ENCODE measurements around the gene CIB4. TPM values are rescaled to one million over a fixed set of nuclear protein-coding genes. Genes with fewer than 3 reads are reported as not detected.

CIB4 gene
- total and polyA plus RNA-seq, 2 experiments from 2014 or later = not detected

GRCh38 chr2:26584191-26584590, 57.0 kb downstream of the CIB4 start:
- H3K36me3 ChIP-seq (replicated peaks; ENCODE audit: insufficient read depth, low read depth) = no peaks in the 10 kb centered on the region
- WGBS (ENCODE audit: low lambda C conversion rate, missing lambda C conversion rate) = 88% methylated on average over 4 of the region's 4 CpGs
- TF ChIP-seq EZH2phosphoT487 (IDR thresholded peaks at IDR 0.05; ENCODE audit: low read depth, severe bottlenecking, unreplicated experiment) (no peak), EZH2 (IDR thresholded peaks at IDR 0.05; ENCODE audit: borderline replicate concordance) (no peak)
- TF ChIP-seq, protein P1, sequence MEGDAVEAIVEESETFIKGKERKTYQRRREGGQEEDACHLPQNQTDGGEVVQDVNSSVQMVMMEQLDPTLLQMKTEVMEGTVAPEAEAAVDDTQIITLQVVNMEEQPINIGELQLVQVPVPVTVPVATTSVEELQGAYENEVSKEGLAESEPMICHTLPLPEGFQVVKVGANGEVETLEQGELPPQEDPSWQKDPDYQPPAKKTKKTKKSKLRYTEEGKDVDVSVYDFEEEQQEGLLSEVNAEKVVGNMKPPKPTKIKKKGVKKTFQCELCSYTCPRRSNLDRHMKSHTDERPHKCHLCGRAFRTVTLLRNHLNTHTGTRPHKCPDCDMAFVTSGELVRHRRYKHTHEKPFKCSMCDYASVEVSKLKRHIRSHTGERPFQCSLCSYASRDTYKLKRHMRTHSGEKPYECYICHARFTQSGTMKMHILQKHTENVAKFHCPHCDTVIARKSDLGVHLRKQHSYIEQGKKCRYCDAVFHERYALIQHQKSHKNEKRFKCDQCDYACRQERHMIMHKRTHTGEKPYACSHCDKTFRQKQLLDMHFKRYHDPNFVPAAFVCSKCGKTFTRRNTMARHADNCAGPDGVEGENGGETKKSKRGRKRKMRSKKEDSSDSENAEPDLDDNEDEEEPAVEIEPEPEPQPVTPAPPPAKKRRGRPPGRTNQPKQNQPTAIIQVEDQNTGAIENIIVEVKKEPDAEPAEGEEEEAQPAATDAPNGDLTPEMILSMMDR (IDR thresholded peaks at IDR 0.05; ENCODE audit: poor library complexity) = no peak
- H3K79me2 ChIP-seq = no peaks in the 10 kb centered on the region
- H4K20me1 ChIP-seq (ENCODE audit: insufficient read depth, poor library complexity, severe bottlenecking) = no peaks in the 10 kb centered on the region
- H3K9me2 ChIP-seq (replicated peaks; ENCODE audit: insufficient read depth) = no peaks in the 10 kb centered on the region
- H3K27me3 ChIP-seq = peaks cover 15% of the 10 kb centered on the region
- no peaks in the 10 kb centered on the region for H3K9me3 ChIP-seq (ENCODE audit: low read depth)
- H3K27ac ChIP-seq = no peak overlapping the region
- H3K4me3 ChIP-seq = no peak overlapping the region
- H2AFZ ChIP-seq = no peak overlapping the region
- H3K4me2 ChIP-seq = no peak overlapping the region
- no peak for DNase-seq (ENCODE audit: low spot score)
- H3K4me1 ChIP-seq (ENCODE audit: insufficient read depth) = no peaks in the 10 kb centered on the region

- TF ChIP-seq, protein P1 (IDR thresholded peaks at IDR 0.05; ENCODE audit: poor library complexity) = no peak
- TF ChIP-seq EZH2 (IDR thresholded peaks at IDR 0.05; ENCODE audit: borderline replicate concordance) = no peak
- no peak for TF ChIP-seq EZH2phosphoT487 (IDR thresholded peaks at IDR 0.05; ENCODE audit: low read depth, severe bottlenecking, unreplicated experiment)
- Histone ChIP-seq H3K27me3 (peaks cover 12% of the 10 kb centered on the region), H3K4me3 (no peak overlapping the region), H3K9me3 (ENCODE audit: low read depth) (no peaks in the 10 kb centered on the region), H3K4me2 (no peak overlapping the region), H3K79me2 (no peaks in the 10 kb centered on the region), H3K9me2 (replicated peaks; ENCODE audit: insufficient read depth) (no peaks in the 10 kb centered on the region), H3K36me3 (replicated peaks; ENCODE audit: insufficient read depth, low read depth) (no peaks in the 10 kb centered on the region), H3K4me1 (ENCODE audit: insufficient read depth) (no peaks in the 10 kb centered on the region), H3K27ac (no peak overlapping the region), H2AFZ (no peak overlapping the region), H4K20me1 (ENCODE audit: insufficient read depth, poor library complexity, severe bottlenecking) (no peaks in the 10 kb centered on the region)
- 76% methylated on average over 8 of the region's 8 CpGs for WGBS (ENCODE audit: low lambda C conversion rate, missing lambda C conversion rate)
- no peak for DNase-seq (ENCODE audit: low spot score)
Observed at GRCh38 chr2:26583381-26583911, 57.7 kb downstream of the CIB4 start.

- Histone ChIP-seq H3K4me3 (no peak overlapping the region), H3K79me2 (no peaks in the 10 kb centered on the region), H3K4me1 (ENCODE audit: insufficient read depth) (no peaks in the 10 kb centered on the region), H4K20me1 (ENCODE audit: insufficient read depth, poor library complexity, severe bottlenecking) (no peaks in the 10 kb centered on the region), H2AFZ (no peak overlapping the region), H3K27me3 (peaks cover 6% of the 10 kb centered on the region), H3K36me3 (replicated peaks; ENCODE audit: insufficient read depth, low read depth) (no peaks in the 10 kb centered on the region), H3K9me2 (replicated peaks; ENCODE audit: insufficient read depth) (no peaks in the 10 kb centered on the region), H3K9me3 (ENCODE audit: low read depth) (no peaks in the 10 kb centered on the region), H3K4me2 (no peak overlapping the region), H3K27ac (no peak overlapping the region)
- 87% methylated on average over 5 of the region's 5 CpGs for WGBS (ENCODE audit: low lambda C conversion rate, missing lambda C conversion rate)
- DNase-seq (ENCODE audit: low spot score) = no peak
- TF ChIP-seq EZH2phosphoT487 (IDR thresholded peaks at IDR 0.05; ENCODE audit: low read depth, severe bottlenecking, unreplicated experiment) = no peak
- no peak for TF ChIP-seq EZH2 (IDR thresholded peaks at IDR 0.05; ENCODE audit: borderline replicate concordance)
- TF ChIP-seq, protein P1 (IDR thresholded peaks at IDR 0.05; ENCODE audit: poor library complexity) = no peak
Observed at GRCh38 chr2:26582890-26583289, 58.3 kb downstream of the CIB4 start.

Data from hepatocyte (in vitro differentiated cells).